Colonic mucosa (tissue), 4 donors: ENCODE measurements around the gene RNF227. TPM values are rescaled to one million over a fixed set of nuclear protein-coding genes. Genes with fewer than 3 reads are reported as not detected.

ENCODE experiments used
- DNase-seq: peaks from one replicate; pipeline ENCODE4 v3.0.0-alpha.2; 2020
- H3K27ac ChIP-seq: fragments of 200-600 bp; one replicate; pipeline ENCODE4 v1.8.0; 2021
- H3K27me3 ChIP-seq: fragments of 200-600 bp; one replicate; pipeline ENCODE4 v1.8.0; 2021
- H3K36me3 ChIP-seq: fragments of 200-600 bp; one replicate; pipeline ENCODE4 v1.8.0; 2021
- H3K4me1 ChIP-seq: fragments of 200-600 bp; one replicate; pipeline ENCODE4 v1.8.0; 2021; ENCODE audit warnings: mild to moderate bottlenecking
- H3K4me3 ChIP-seq: fragments of 200-600 bp; one replicate; pipeline ENCODE4 v1.8.0; 2021
- H3K9ac ChIP-seq, 2 donors: one replicate each; pipeline ENCODE4 v1.7.0; 2013; ENCODE audit warnings: control low read depth in 2 of 2, low read depth in 2 of 2, low read length in 2 of 2
- H3K9me3 ChIP-seq: fragments of 200-600 bp; one replicate; pipeline ENCODE4 v1.8.0; 2021
- intact Hi-C: fragments of 100-400 bp; cut with DNase I; formaldehyde crosslinking; loops from one replicate; pipeline ENCODE4 v1.14.1; 2022
- total RNA-seq, 2 donors: library from RNA; stranded (reverse); fragmentation: NEBNext Ultra II Directional in 1 of 2; extraction: Animal tissue kit (Norgen Biotek cat#: 25700) in 1 of 2; gene quantifications; one replicate each; pipeline ENCODE4 v1.2.1, GENCODE V29; 2021
- TF ChIP-seq, protein P1 (sequence below): fragments of 200-600 bp; IDR thresholded peaks from one replicate; pipeline ENCODE4 v1.8.0; 2022; ENCODE audit warnings: antibody characterized with exemption, mild to moderate bottlenecking
- donor health status: healthy.
- donor health status: DM: no; HTN: no; CAD: no.
- donor health status: DM: no; HTN: no; CAD: no.

RNF227 gene
- total RNA-seq, 2 donors from 2014 or later: 2.8 to 3.0 TPM

DNA sequence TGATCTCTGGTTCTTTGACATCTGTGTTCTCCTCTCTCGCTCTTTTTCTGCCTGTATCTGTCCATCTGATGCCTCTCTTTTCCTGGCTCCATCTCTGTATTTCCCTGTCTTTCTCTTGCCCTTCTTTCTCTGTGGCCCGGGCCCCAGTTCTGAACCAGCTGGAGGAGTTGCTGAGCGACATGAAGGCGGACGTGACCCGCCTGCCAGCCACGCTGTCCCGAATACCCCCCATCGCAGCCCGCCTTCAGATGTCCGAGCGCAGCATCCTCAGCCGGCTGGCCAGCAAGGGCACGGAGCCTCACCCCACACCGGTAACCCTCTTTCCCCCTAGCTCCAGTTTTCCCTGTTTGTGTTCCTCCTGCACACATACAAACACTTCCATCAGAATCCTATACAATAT, 5.8 kb downstream of the RNF227 start:
- no peak for DNase-seq
- no peaks in the 10 kb centered on the region for H3K27me3 ChIP-seq
- H3K27ac ChIP-seq: no peak overlapping the region
- H3K9ac ChIP-seq: no peak overlapping the region
- H3K4me1 ChIP-seq: peaks cover 9% of the 10 kb centered on the region
- H3K36me3 ChIP-seq: peaks cover 14% of the 10 kb centered on the region
- TF ChIP-seq, protein P1, sequence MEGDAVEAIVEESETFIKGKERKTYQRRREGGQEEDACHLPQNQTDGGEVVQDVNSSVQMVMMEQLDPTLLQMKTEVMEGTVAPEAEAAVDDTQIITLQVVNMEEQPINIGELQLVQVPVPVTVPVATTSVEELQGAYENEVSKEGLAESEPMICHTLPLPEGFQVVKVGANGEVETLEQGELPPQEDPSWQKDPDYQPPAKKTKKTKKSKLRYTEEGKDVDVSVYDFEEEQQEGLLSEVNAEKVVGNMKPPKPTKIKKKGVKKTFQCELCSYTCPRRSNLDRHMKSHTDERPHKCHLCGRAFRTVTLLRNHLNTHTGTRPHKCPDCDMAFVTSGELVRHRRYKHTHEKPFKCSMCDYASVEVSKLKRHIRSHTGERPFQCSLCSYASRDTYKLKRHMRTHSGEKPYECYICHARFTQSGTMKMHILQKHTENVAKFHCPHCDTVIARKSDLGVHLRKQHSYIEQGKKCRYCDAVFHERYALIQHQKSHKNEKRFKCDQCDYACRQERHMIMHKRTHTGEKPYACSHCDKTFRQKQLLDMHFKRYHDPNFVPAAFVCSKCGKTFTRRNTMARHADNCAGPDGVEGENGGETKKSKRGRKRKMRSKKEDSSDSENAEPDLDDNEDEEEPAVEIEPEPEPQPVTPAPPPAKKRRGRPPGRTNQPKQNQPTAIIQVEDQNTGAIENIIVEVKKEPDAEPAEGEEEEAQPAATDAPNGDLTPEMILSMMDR: no peak
- intact Hi-C loops: loop anchor here (5.0 kb wide), 1 partner anchor 132 kb away; no protein-coding TSS in a partner anchor
- H3K4me3 ChIP-seq: no peak overlapping the region
- no peaks in the 10 kb centered on the region for H3K9me3 ChIP-seq

DNA sequence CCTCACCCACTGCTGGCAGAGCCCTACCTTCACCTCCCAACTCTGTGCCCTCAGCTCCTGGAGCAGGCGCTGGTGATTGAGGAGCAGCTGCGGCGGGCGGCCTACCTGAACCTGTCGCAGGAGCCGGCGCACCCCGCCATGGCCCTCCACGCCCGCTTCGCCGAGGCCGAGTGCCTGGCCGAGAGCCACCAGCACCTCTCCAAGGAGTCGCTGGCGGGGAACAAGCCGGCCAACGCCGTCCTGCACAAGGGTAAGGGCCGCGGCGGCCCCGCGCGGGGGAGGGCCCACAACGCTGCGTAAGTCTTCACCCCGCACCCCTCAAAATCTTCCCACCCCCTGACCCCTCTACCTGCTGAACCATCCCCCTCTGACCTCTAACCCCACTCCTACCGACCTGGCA, 7.0 kb downstream of the RNF227 start:
- intact Hi-C loops: loop anchor here (10.0 kb wide), 1 partner anchor 164 kb away; no protein-coding TSS in a partner anchor
- TF ChIP-seq, protein P1: no peak
- Histone ChIP-seq H3K9me3 (no peaks in the 10 kb centered on the region), H3K27ac (no peak overlapping the region), H3K36me3 (peaks cover 14% of the 10 kb centered on the region), H3K4me3 (no peak overlapping the region), H3K27me3 (no peaks in the 10 kb centered on the region), H3K9ac (no peak overlapping the region), H3K4me1 (no peaks in the 10 kb centered on the region)
- no peak for DNase-seq

DNA sequence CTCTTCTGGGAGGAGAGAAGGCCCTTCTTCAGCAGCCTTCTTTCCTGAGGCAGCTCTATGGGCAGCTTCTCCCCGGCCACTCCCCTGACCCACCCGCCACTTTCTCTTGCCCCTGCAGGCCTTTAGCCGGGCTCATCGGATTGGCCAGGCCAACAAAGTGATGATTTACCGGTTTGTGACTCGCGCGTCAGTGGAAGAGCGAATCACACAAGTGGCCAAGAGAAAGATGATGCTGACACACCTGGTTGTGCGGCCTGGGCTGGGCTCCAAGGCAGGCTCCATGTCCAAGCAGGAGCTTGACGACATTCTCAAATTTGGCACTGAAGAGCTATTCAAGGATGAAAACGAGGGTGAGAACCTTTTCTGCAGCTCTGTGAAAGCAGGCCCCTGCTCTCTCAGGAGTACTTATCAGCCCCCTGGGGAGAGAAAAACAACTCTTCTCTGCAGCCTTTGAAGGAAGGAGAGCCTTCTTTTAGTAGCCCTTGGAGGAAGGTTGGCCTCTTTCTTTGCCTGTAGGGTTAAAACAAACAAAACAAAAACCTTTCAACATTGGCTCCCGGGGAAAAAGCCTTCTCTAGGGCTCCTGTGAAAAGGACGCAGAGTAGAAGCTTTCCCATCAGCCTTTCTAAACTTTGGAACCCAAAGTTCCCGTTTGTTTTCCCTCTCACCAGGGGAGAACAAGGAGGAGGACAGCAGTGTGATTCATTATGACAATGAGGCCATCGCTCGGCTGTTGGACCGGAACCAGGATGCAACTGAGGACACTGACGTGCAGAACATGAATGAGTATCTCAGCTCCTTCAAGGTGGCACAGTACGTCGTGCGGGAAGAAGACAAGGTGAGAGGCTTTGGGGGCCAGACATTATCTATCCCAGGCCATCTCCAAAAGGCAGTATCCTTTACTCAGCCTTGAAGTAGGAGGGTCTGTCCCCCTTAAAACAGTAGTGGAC, 12.7 kb downstream of the RNF227 start:
- no peak overlapping the region for H3K27ac ChIP-seq
- H3K9me3 ChIP-seq: no peaks in the 10 kb centered on the region
- DNase-seq: no peak
- H3K4me1 ChIP-seq: no peaks in the 10 kb centered on the region
- H3K4me3 ChIP-seq: no peak overlapping the region
- intact Hi-C loops: loop anchor here (10.0 kb wide), 1 partner anchor 159 kb away; no protein-coding TSS in a partner anchor
- peaks cover 34% of the 10 kb centered on the region for H3K36me3 ChIP-seq
- TF ChIP-seq, protein P1: no peak
- H3K9ac ChIP-seq: no peak overlapping the region
- H3K27me3 ChIP-seq: no peaks in the 10 kb centered on the region

DNA sequence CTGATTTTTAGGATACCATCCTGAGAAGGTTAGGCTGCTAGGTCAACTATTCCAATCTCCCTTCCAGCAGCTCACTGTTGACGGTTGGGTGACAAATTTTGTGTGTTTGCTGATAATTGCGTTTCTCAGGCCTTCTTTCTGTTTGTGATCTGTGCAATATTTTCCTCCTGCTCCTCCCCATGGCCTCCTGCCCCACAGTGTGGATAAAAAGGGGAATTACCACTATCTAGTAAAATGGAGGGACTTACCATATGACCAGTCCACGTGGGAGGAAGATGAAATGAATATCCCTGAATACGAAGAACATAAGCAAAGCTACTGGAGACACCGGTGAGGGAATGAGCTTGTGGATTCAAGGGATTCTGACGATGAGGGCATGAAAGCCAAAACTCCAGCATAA, 18.3 kb downstream of the RNF227 start:
- H3K4me3 ChIP-seq: no peak overlapping the region
- no peaks in the 10 kb centered on the region for H3K27me3 ChIP-seq
- no peaks in the 10 kb centered on the region for H3K4me1 ChIP-seq
- intact Hi-C loops: no loop called here
- TF ChIP-seq, protein P1: peak; percentile 42
- peaks cover 20% of the 10 kb centered on the region for H3K36me3 ChIP-seq
- H3K27ac ChIP-seq: no peak overlapping the region
- no peaks in the 10 kb centered on the region for H3K9me3 ChIP-seq
- no peak overlapping the region for H3K9ac ChIP-seq
- DNase-seq: no peak

DNA sequence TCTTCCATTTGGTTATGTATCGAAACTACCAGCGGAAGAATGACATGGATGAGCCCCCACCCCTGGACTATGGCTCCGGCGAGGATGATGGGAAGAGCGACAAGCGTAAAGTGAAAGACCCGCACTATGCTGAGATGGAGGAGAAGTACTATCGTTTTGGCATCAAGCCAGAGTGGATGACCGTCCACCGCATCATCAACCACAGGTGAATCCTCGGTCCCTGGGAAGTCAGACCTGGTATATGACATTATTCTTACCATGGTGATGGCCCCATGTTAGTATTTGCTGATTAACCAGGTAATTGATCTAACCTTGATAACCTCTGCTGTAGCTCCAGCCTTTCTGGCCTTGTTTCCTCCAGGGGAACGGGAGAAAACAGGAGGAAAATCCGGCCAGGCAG, 19.0 kb downstream of the RNF227 start:
- Histone ChIP-seq H3K27me3 (no peaks in the 10 kb centered on the region), H3K4me1 (no peaks in the 10 kb centered on the region), H3K9ac (no peak overlapping the region), H3K9me3 (no peaks in the 10 kb centered on the region), H3K27ac (no peak overlapping the region), H3K36me3 (peaks cover 20% of the 10 kb centered on the region), H3K4me3 (no peak overlapping the region)
- DNase-seq: no peak
- intact Hi-C loops: no loop called here
- TF ChIP-seq, protein P1: no peak
